IMR-90 (cell line): ENCODE measurements around the gene TLNRD1. TPM values are rescaled to one million over a fixed set of nuclear protein-coding genes. Genes with fewer than 3 reads are reported as not detected.

Source experiments
- ATAC-seq: fragments of 200-7000 bp; cut with Tn5 transposase; 2 replicates; pipeline ENCODE4 v1.9.1; 2020; ENCODE audit warnings: low read depth, mild to moderate bottlenecking, moderate library complexity
- BruUV-seq: library from RNA; stranded (reverse); fragments of 400-500 nt; replicated peaks from 2 replicates; lab custom pipeline; 2021; lab: Mats Ljungman, UMichigan
- CTCF ChIA-PET: fragments of 300-600 bp; formaldehyde crosslinking; extraction: SDS; loops from one replicate; lab custom pipeline; 2021; ENCODE audit warnings: antibody characterized with exemption; lab: Yijun Ruan, JAX
- POLR2A ChIA-PET: fragments of 300-600 bp; sonication (Branson Sonifier 250); formaldehyde crosslinking; loops from one replicate; lab custom pipeline; 2022; ENCODE audit warnings: antibody characterized with exemption; ENCODE audit not compliant: unreplicated experiment; lab: Charles Lee
- DNase-seq: peaks from one replicate; pipeline ENCODE4 v3.0.0; 2013
- H2AFZ ChIP-seq: replicated peaks from 2 replicates; pipeline ENCODE3; 2013; ENCODE audit warnings: low read length, mild to moderate bottlenecking; ENCODE audit not compliant: poor library complexity
- H2AK5ac ChIP-seq: 2 replicates; pipeline ENCODE4 v1.6.1; 2013; ENCODE audit warnings: low read depth, low read length, inconsistent platforms
- H2AK9ac ChIP-seq: replicated peaks from 2 replicates; pipeline ENCODE3; 2013; ENCODE audit warnings: mild to moderate bottlenecking, low read depth, low read length, moderate library complexity; ENCODE audit not compliant: poor library complexity
- H2BK120ac ChIP-seq: 2 replicates; pipeline ENCODE4 v1.6.1; 2013; ENCODE audit warnings: low read depth, low read length, inconsistent platforms
- H2BK15ac ChIP-seq: 3 replicates; pipeline ENCODE4 v1.6.1; 2013; ENCODE audit warnings: low read depth, low read length, inconsistent platforms
- H2BK20ac ChIP-seq: 2 replicates; pipeline ENCODE4 v1.6.1; 2013; ENCODE audit warnings: low read depth, mild to moderate bottlenecking, inconsistent platforms, low read length, moderate library complexity
- H2BK5ac ChIP-seq: 2 replicates; pipeline ENCODE4 v1.6.1; 2013; ENCODE audit warnings: mild to moderate bottlenecking, low read depth, low read length, inconsistent platforms; ENCODE audit not compliant: poor library complexity, severe bottlenecking
- H3K14ac ChIP-seq: replicated peaks from 2 replicates; pipeline ENCODE4 v1.6.1; 2013; ENCODE audit warnings: low read depth, low read length, inconsistent platforms
- H3K18ac ChIP-seq: 2 replicates; pipeline ENCODE4 v1.6.1; 2013; ENCODE audit warnings: low read depth, low read length, control low read depth
- H3K23ac ChIP-seq: 2 replicates; pipeline ENCODE4 v1.6.1; 2013; ENCODE audit warnings: low read depth, low read length, inconsistent platforms
- H3K27ac ChIP-seq: 2 replicates; pipeline ENCODE4 v1.5.1; 2013; ENCODE audit warnings: mild to moderate bottlenecking, control low read depth, low read length; ENCODE audit not compliant: insufficient read depth
- H3K27me3 ChIP-seq: 2 replicates; pipeline ENCODE4 v1.6.1; 2013; ENCODE audit warnings: low read length; ENCODE audit not compliant: control insufficient read depth, insufficient read depth
- H3K36me3 ChIP-seq: 2 replicates; pipeline ENCODE4 v1.6.1; 2013; ENCODE audit warnings: low read length, mixed read lengths; ENCODE audit not compliant: control insufficient read depth, insufficient read depth
- H3K4ac ChIP-seq: 2 replicates; pipeline ENCODE4 v1.6.1; 2013; ENCODE audit warnings: low read depth, low read length, inconsistent platforms
- H3K4me1 ChIP-seq: 2 replicates; pipeline ENCODE4 v1.6.1; 2013; ENCODE audit warnings: low read length, mixed read lengths; ENCODE audit not compliant: control insufficient read depth, insufficient read depth
- H3K4me2 ChIP-seq: 2 replicates; pipeline ENCODE4 v1.6.1; 2013; ENCODE audit warnings: low read depth, mild to moderate bottlenecking, control low read depth, low read length, moderate library complexity
- H3K4me3 ChIP-seq: 2 replicates; pipeline ENCODE4 v1.5.1; 2013; ENCODE audit warnings: low read depth, mild to moderate bottlenecking, control low read depth, low read length, moderate library complexity; ENCODE audit not compliant: insufficient read depth
- H3K56ac ChIP-seq: 2 replicates; pipeline ENCODE4 v1.6.1; 2013; ENCODE audit warnings: low read length, inconsistent platforms; ENCODE audit not compliant: insufficient read depth; ENCODE audit errors: extremely low read depth
- H3K79me1 ChIP-seq, 2 experiments: 2 replicates each; pipeline ENCODE4 v1.6.1; 2013; ENCODE audit warnings: low read length in 2 of 2, inconsistent platforms in 1 of 2, low read depth in 1 of 2
- H3K9ac ChIP-seq: 2 replicates; pipeline ENCODE4 v1.6.1; 2013; ENCODE audit warnings: low read depth, low read length, control low read depth
- H3K9me1 ChIP-seq: 2 replicates; pipeline ENCODE4 v1.6.1; 2013; ENCODE audit warnings: low read length, inconsistent platforms; ENCODE audit not compliant: insufficient read depth
- H3K9me3 ChIP-seq: 2 replicates; pipeline ENCODE4 v1.6.1; 2013; ENCODE audit warnings: low read length; ENCODE audit not compliant: control insufficient read depth, insufficient read depth
- H4K20me1 ChIP-seq: 2 replicates; pipeline ENCODE4 v1.6.1; 2013; ENCODE audit warnings: low read length, inconsistent platforms; ENCODE audit not compliant: insufficient read depth
- H4K5ac ChIP-seq: 2 replicates; pipeline ENCODE4 v1.6.1; 2013; ENCODE audit warnings: mild to moderate bottlenecking, low read depth, low read length, control low read depth
- H4K8ac ChIP-seq, 2 experiments: 2 replicates each; pipeline ENCODE4 v1.6.1; 2013; ENCODE audit warnings: low read depth in 2 of 2, low read length in 2 of 2, control low read depth in 1 of 2, inconsistent platforms in 1 of 2
- H4K91ac ChIP-seq: 2 replicates; pipeline ENCODE4 v1.6.1; 2013; ENCODE audit warnings: low read depth, low read length, inconsistent platforms; ENCODE audit not compliant: insufficient read depth
- BHLHE40 ChIP-seq: fragments of 150-350 bp; IDR thresholded peaks from 2 replicates; pipeline ENCODE4 v1.6.1; 2016; ENCODE audit warnings: mild to moderate bottlenecking, low read depth, low read length
- CEBPB ChIP-seq: IDR thresholded peaks from 2 replicates; pipeline ENCODE4 v1.6.1; 2012; ENCODE audit warnings: low read depth, low read length, improper control_type of control experiment
- MAFK ChIP-seq: IDR thresholded peaks from 2 replicates; pipeline ENCODE4 v1.6.1; 2012; ENCODE audit warnings: low read depth, low read length, improper control_type of control experiment
- MAZ ChIP-seq: IDR thresholded peaks from 2 replicates; pipeline ENCODE4 v1.6.1; 2012; ENCODE audit warnings: low read depth, mild to moderate bottlenecking, low read length, improper control_type of control experiment, moderate library complexity, borderline replicate concordance
- MXI1 ChIP-seq: IDR thresholded peaks from 2 replicates; pipeline ENCODE4 v1.6.1; 2012; ENCODE audit warnings: low read depth, mild to moderate bottlenecking, low read length, moderate library complexity, borderline replicate concordance
- RAD21 ChIP-seq: IDR thresholded peaks from 2 replicates; pipeline ENCODE4 v1.6.1; 2012; ENCODE audit warnings: low read length, improper control_type of control experiment
- RCOR1 ChIP-seq: IDR thresholded peaks from 2 replicates; pipeline ENCODE4 v1.6.1; 2012; ENCODE audit warnings: mild to moderate bottlenecking, low read length, improper control_type of control experiment; ENCODE audit not compliant: insufficient replicate concordance
- SMC3 ChIP-seq: fragments of 150-350 bp; IDR thresholded peaks from 2 replicates; pipeline ENCODE4 v1.6.1; 2016; ENCODE audit warnings: low read depth, mild to moderate bottlenecking, antibody characterized with exemption, low read length, moderate library complexity
- WGBS, 2 experiments: methylation state at CpG; one replicate each; pipeline versions ENCODE4 v1.1.5 to v1.1.7; 2013; ENCODE audit warnings: missing lambda C conversion rate in 2 of 2; ENCODE audit not compliant: insufficient read length in 1 of 2; ENCODE audit errors: extremely low coverage in 2 of 2; 5-methylcytosine and 5-hydroxymethylcytosine counted together
- dilution Hi-C: fragments of 300-500 bp; cut with HindIII; formaldehyde crosslinking; loops from one replicate; pipeline ENCODE4 v1.14.3; 2018; ENCODE audit warnings: low sequenced_read_pairs; ENCODE audit not compliant: unreplicated experiment
- in situ Hi-C: fragments of 300-500 bp; cut with MboI; formaldehyde crosslinking; loops from 3 replicates; pipeline ENCODE4 v1.14.3; 2019; ENCODE audit warnings: low sequenced_read_pairs, inconsistent platforms, mixed read lengths
- intact Hi-C: fragments of 100-400 bp; cut with micrococcal nuclease; formaldehyde crosslinking; loops from 2 replicates; pipeline ENCODE4 v1.10.0; 2022
- polyA plus RNA-seq, 3 experiments: library from polyadenylated mRNA; depleted of rRNA; stranded (reverse); fragments of >200 nt; gene quantifications; 2 replicates each; pipeline ENCODE4 v1.2.3, GENCODE V29; 2012; ENCODE audit warnings: low replicate concordance in 1 of 3
- total RNA-seq: library from RNA; depleted of rRNA; stranded (reverse); fragments of >200 nt; gene quantifications from 2 replicates; pipeline ENCODE4 v1.2.3, GENCODE V29; 2012
- TF ChIP-seq, protein P1 (sequence below): fragments of 150-350 bp; IDR thresholded peaks from 2 replicates; pipeline ENCODE4 v1.6.1; 2016; ENCODE audit warnings: low read depth, mild to moderate bottlenecking, low read length, moderate library complexity, borderline replicate concordance

Gene TLNRD1
- total and polyA plus RNA-seq, 2 of the 4 experiments (the other 2 are of a cell fraction): 2.2 to 6.8 TPM

DNA sequence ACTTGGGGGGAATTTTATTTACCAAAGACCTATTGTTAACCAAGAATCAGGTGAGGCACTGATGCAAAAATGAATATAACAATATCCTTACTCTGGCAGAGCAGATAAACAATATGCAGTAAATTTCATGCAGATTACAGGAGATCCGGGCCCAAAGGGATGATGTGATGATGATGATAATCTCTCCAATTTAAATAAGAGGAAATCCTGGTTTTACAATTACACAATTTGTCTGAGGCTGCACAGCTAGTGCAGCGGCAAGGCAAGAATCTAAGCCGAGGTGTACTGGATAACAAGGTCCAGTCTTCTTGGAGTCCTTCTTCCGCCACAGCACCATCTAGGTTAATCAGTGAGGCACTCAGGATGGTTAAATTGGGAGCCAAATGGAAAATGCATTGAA, 8.7 kb upstream of the TLNRD1 start:
- no peak overlapping the region for H3K4ac ChIP-seq
- H2BK120ac ChIP-seq: no peak overlapping the region
- H2AFZ ChIP-seq: no peak overlapping the region
- H2BK20ac ChIP-seq: no peak overlapping the region
- H3K4me2 ChIP-seq: no peak overlapping the region
- TF ChIP-seq RCOR1 (no peak), MAFK (no peak), SMC3 (no peak), BHLHE40 (no peak), RAD21 (no peak), MXI1 (no peak), CEBPB (no peak), MAZ (no peak)
- TF ChIP-seq, protein P1, sequence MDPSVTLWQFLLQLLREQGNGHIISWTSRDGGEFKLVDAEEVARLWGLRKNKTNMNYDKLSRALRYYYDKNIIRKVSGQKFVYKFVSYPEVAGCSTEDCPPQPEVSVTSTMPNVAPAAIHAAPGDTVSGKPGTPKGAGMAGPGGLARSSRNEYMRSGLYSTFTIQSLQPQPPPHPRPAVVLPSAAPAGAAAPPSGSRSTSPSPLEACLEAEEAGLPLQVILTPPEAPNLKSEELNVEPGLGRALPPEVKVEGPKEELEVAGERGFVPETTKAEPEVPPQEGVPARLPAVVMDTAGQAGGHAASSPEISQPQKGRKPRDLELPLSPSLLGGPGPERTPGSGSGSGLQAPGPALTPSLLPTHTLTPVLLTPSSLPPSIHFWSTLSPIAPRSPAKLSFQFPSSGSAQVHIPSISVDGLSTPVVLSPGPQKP: no peak
- 0 out of 2 replicates have a peak overlapping the region, but pooled peaks have one; percentile 20 for H3K14ac ChIP-seq
- H2AK5ac ChIP-seq: no peak overlapping the region; the same call in 1 of the 2 replicates
- no peak overlapping the region for H4K8ac ChIP-seq
- H3K9ac ChIP-seq: no peak overlapping the region
- H3K56ac ChIP-seq: no peak overlapping the region
- peaks cover 8 to 28% of the 10 kb centered on the region in 2 experiments for H3K79me1 ChIP-seq
- 100% methylated on average over 1 of the region's 4 CpGs; no CpG with 5 or more reads in 1 of the 2 experiments for WGBS, 2 experiments
- H3K18ac ChIP-seq: no peak overlapping the region
- H4K5ac ChIP-seq: no peak overlapping the region; the same call in 1 of the 2 replicates
- H4K20me1 ChIP-seq: peaks cover 13% of the 10 kb centered on the region; the same call in 1 of the 2 replicates
- no peak overlapping the region for H3K4me3 ChIP-seq
- no peak overlapping the region for H3K23ac ChIP-seq
- ChIA-PET CTCF (interaction anchor here (1.6 kb wide), 1 partner anchor 274 kb away, joined by 8 read pairs; no protein-coding TSS in a partner anchor), POLR2A (interaction anchor here (1.0 kb wide), 1 partner anchor 9 kb away, joined by 3 read pairs; the partner anchor contains the start of gene TLNRD1)
- no peak overlapping the region for H2BK15ac ChIP-seq
- peaks cover 18% of the 10 kb centered on the region for H3K9me1 ChIP-seq
- no peak overlapping the region for H3K27ac ChIP-seq
- ATAC-seq: no peak
- intact Hi-C loops: no loop called here
- no peak for DNase-seq
- no peak overlapping the region for H4K91ac ChIP-seq
- no peaks in the 10 kb centered on the region for H3K36me3 ChIP-seq
- H3K27me3 ChIP-seq: no peaks in the 10 kb centered on the region
- in situ Hi-C loops: loop anchor here (10.0 kb wide), 1 partner anchor 273 kb away; no protein-coding TSS in a partner anchor
- peaks cover 6% of the 10 kb centered on the region for H3K4me1 ChIP-seq
- dilution Hi-C loops: no loop called here
- no TSS peak for BruUV-seq
- no peak overlapping the region for H2AK9ac ChIP-seq
- no peaks in the 10 kb centered on the region for H3K9me3 ChIP-seq
- H2BK5ac ChIP-seq: no peak overlapping the region
